Stimulated activated naive B cell treated with anti-CD40 and anti-IgM and Interleukin-4, amounts not matched to agents 10 μg/mL and 1 μg/mL and 100 μg/mL, for 72 hours (primary cell): ENCODE data around the gene ATP7B.
"Not testable (repeated sequence)": the region's sequence is repeated elsewhere in the genome, so short reads cannot be mapped to it uniquely, and the experiment has no call there.

Experiments
- ATAC-seq, 2 donors: fragments of 150-1000 bp; cut with Tn5 transposase; replicated peaks; 2 replicates each; pipeline ENCODE4 v1.10.0; 2021; ENCODE audit warnings: moderate library complexity in 1 of 2
- DNase-seq: peaks from one replicate; pipeline ENCODE4 v3.0.0; 2021
- H3K27ac Mint-ChIP-seq: one replicate; pipeline ENCODE4 v1.8.0; 2022; ENCODE audit warnings: mild to moderate bottlenecking, mixed read lengths
- H3K27me3 Mint-ChIP-seq, 2 donors: one replicate each; pipeline ENCODE4 v1.8.0; 2022; ENCODE audit warnings: mixed read lengths in 2 of 2
- H3K36me3 Mint-ChIP-seq, 2 donors: one replicate each; pipeline ENCODE4 v1.8.0; 2022; ENCODE audit warnings: mixed read lengths in 2 of 2, mild to moderate bottlenecking in 1 of 2
- H3K4me1 Mint-ChIP-seq, 2 donors: one replicate each; pipeline ENCODE4 v1.8.0; 2022; ENCODE audit warnings: mixed read lengths in 2 of 2, mild to moderate bottlenecking in 1 of 2
- H3K4me3 Mint-ChIP-seq, 2 donors: one replicate each; pipeline ENCODE4 v1.8.0; 2022; ENCODE audit warnings: mild to moderate bottlenecking in 2 of 2, mixed read lengths in 2 of 2, moderate library complexity in 1 of 2
- H3K9me3 Mint-ChIP-seq, 2 donors: one replicate each; pipeline ENCODE4 v1.8.0; 2022; ENCODE audit warnings: mixed read lengths in 2 of 2, mild to moderate bottlenecking in 1 of 2

ATP7B gene

DNA sequence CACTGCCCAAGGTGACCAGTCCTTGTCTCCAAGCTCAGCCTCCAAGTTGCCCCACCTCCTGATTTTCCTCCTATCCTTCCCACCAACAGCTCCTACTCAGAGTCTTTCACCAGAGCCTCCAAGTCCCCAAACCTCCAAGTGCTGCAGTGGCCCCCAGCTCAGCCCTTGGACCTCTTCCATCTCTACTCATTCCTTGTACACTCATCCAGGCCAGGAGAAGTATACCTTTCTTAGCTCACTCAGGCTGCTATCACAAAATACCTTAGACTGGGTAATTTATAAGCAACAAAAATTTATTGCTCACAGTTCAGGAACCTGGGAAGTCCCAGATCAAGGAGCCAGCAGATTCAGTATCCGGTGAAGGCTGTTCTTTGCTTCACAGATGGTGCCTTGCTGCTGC lies 11.3 kb downstream of the ATP7B start:
- ATAC-seq (no peak), DNase-seq (no peak)
- Mint-ChIP-seq H3K27me3 (peaks cover 23 to 50% of the 10 kb centered on the region in 2 donors), H3K9me3 (no peaks in the 10 kb centered on the region), H3K36me3 (no peaks in the 10 kb centered on the region), H3K27ac (no peak overlapping the region), H3K4me3 (no peak overlapping the region), H3K4me1 (peaks cover 0 to 1% of the 10 kb centered on the region in 2 donors)

DNA sequence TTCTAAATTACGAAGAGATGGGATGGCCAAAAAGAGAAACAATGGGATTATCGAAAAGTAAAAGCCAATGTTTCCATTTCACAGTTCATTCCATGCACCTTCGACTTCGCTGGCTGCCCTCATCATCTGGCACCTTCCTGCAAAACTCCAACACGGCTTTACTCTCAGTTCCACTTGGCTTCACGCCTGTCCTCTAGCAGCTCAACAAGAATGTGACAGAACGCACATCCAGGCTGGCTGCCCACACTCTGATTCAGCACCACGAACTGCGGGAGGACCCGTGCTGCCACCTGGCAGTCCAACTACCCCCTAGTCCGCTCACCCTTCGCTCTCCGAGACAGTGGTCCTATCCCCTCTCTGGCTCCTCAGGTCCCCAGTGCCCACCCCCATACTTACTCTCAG lies 11.7 kb downstream of the ATP7B start:
- H3K4me1 Mint-ChIP-seq: peaks cover 0 to 1% of the 10 kb centered on the region in 2 donors
- no peak overlapping the region for H3K27ac Mint-ChIP-seq
- H3K9me3 Mint-ChIP-seq: no peaks in the 10 kb centered on the region
- peaks cover 23 to 55% of the 10 kb centered on the region in 2 donors for H3K27me3 Mint-ChIP-seq
- ATAC-seq: no peak
- DNase-seq: no peak
- H3K4me3 Mint-ChIP-seq: no peak overlapping the region
- H3K36me3 Mint-ChIP-seq: no peaks in the 10 kb centered on the region

DNA sequence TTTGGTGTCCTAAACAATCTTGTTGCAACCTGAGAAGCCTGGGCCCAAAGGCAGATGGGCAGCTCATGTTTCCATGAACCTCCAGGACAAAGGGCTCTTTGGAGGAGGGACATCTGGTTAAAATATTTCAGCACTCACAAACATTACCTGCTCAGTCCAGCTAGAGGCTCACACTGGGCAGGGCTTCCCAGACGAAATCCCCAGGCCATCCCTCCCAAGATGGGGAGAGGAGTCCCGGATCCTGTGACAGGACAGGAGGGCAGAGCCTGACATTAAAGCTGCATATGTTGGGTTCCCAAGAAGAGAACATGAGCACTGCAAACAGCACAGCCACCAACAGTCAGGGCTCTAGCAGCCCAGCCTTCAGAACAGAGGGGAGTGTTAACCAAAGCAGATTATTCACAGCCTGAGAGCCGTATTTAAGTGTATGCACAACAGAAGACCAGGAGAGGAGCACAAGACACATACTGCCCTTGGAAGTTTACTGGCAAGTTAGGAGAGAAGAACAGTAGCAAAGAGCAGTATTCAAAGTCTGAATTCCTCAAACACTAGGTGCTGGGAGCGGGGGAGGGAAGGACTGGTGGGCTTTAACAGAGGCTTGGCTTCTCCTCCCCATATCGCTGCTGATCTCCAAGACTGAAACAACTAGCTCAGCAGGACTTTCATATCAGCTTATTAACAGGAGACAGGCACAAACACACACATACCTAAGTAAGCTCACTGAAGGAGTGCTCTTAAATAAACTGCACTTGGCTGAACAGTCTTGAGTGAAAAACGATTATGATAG lies 12.3 kb downstream of the ATP7B start:
- peaks cover 0 to 1% of the 10 kb centered on the region in 2 donors for H3K4me1 Mint-ChIP-seq
- ATAC-seq (no peak), DNase-seq (no peak)
- no peak overlapping the region for H3K4me3 Mint-ChIP-seq
- no peak overlapping the region for H3K27ac Mint-ChIP-seq
- H3K27me3 Mint-ChIP-seq: peaks cover 23 to 56% of the 10 kb centered on the region in 2 donors
- H3K36me3 Mint-ChIP-seq: no peaks in the 10 kb centered on the region
- H3K9me3 Mint-ChIP-seq: no peaks in the 10 kb centered on the region

DNA sequence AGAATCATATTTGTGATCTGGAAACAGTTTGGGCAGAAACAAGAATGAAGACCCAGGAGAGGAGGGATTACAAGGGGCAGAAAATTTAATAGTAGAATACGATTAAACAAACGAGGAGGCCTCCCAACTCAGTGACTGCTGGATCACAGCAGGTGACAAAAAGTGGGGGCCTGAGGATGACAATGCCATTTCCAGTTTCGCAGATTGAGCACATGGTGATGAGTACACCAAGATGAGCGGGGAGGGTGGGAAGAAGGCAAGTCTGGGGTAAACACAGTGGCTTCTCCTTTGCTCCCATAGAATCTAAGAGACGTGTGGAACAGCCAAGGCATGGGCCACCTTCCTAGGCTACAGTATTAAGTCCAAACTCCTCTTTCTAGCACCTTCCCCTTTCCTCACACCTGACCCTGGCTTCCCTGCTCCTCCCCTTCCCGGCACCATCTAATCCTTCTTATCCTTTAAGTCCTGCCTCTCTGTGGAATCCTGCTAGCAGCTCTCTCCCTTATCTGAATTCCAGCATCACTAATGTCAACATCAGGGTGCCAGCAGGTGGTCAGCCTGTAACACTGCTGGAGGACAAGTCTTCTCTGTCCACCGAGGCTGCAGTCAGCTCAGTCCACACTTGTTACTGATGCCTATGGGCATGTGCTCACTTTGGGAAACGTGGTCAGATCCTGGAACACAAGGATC lies 13.5 kb downstream of the ATP7B start:
- DNase-seq (no peak), ATAC-seq (no peak)
- Mint-ChIP-seq H3K27ac (no peak overlapping the region), H3K9me3 (no peaks in the 10 kb centered on the region), H3K27me3 (peaks cover 23 to 56% of the 10 kb centered on the region in 2 donors), H3K4me3 (no peak overlapping the region), H3K4me1 (peaks cover 0 to 1% of the 10 kb centered on the region in 2 donors), H3K36me3 (no peaks in the 10 kb centered on the region)

DNA sequence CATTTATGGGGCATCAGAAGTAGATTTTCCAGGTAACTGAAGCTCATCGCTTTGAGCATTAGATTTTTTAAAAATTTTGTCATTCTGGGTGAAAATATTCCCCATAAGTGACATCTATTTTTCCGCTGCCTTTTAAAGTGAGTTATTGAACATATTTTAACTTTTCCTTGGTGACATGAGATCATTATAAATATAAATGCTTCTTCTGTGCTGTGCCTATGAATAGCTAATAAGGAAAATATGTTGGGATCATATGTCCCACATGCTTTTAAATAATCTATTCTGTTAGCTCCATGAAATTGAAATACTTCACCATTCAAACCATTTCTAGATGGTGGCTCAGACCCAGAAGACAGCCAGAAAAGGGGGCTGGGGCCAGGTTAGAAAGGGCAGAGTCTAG lies 14.1 kb downstream of the ATP7B start:
- Mint-ChIP-seq H3K4me1 (peaks cover 0 to 1% of the 10 kb centered on the region in 2 donors), H3K4me3 (no peak overlapping the region), H3K27me3 (peaks cover 23 to 56% of the 10 kb centered on the region in 2 donors), H3K27ac (no peak overlapping the region), H3K36me3 (no peaks in the 10 kb centered on the region), H3K9me3 (no peaks in the 10 kb centered on the region)
- no peak for ATAC-seq
- DNase-seq: no peak

DNA sequence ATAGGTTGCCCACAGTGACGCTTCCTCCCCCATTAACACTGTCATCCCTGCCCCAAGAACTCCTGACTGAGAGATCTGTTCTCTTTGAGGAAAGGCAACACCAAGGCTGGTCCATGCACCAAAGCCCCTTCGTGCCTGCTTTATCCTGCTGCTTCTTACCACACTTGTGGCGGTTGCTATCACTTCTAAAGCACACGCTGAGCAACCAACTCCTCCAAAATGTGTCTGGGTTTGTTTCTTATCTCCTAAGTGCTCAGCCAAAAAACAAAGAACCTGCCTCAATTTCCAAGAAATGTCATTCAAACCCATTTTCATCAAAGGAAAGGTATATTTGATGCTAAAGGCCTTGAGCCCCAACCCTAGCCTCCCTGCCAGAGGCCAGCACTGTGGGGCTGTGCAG lies 14.6 kb downstream of the ATP7B start:
- Mint-ChIP-seq H3K9me3 (no peaks in the 10 kb centered on the region), H3K4me1 (peaks cover 0 to 1% of the 10 kb centered on the region in 2 donors), H3K36me3 (no peaks in the 10 kb centered on the region), H3K4me3 (no peak overlapping the region), H3K27me3 (peaks cover 23 to 56% of the 10 kb centered on the region in 2 donors), H3K27ac (no peak overlapping the region)
- no peak for ATAC-seq
- no peak for DNase-seq

DNA sequence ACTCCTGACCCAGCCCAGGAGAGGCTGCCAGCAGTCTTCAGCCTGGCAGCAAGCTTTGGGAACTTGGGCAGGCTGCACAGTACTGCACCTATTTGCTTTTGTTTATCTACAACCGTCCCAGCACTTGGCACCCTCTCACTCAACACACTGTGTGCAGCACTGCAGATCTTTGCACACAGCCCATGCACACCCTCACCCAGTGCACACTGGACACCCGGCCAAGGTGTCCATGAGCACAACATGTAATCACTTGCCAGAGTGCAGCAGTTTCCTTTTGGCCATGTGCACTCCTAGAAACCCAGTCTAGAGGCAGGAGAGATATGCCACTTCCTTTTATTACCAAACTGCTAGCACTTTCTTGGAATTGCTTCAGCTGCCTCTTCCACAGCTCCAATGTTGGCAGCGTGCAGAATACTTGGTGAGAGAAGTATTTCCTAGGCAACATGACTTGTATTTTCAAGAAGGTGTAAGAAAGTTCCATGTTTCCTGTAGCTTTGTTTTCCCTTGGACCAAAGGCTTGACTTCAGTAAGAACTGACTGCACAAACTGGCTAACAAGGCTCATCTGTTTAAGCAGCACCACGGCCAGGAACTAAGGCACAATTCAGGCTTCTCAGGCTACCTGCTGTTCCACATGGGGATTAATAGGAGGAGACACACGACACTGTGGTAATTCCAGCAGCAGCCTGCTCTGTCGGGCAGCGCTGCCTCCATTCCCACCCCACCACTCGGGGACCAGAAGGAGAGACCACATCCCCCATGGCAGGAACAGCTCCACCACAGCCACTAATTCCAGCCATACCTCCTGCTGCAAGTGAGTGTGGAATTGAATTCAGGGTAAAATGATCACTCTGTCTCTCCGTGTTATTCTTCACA lies 15.3 kb downstream of the ATP7B start:
- DNase-seq (no peak), ATAC-seq (no peak)
- H3K9me3 Mint-ChIP-seq: no peaks in the 10 kb centered on the region
- peaks cover 23 to 57% of the 10 kb centered on the region in 2 donors for H3K27me3 Mint-ChIP-seq
- H3K27ac Mint-ChIP-seq: no peak overlapping the region
- no peaks in the 10 kb centered on the region for H3K4me1 Mint-ChIP-seq
- H3K4me3 Mint-ChIP-seq: no peak overlapping the region
- H3K36me3 Mint-ChIP-seq: no peaks in the 10 kb centered on the region

DNA sequence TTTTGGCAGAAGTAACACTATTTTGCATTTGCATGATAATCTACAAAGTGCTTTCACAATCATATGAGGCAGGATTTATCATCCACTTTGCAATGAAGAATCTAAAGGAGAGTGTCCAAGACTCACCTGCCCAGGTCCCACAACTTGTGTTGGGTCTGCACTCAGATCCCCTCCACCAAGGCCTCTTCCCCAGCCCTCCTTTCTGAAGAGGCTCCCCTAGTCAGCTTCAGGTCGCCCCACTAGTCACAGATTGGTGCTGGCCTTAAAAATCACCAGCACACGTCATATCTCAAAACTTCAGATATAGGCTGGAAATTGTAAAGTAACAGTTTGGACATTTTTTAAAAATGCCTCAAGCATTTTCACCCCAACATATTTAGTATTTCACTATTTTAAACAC lies 17.5 kb downstream of the ATP7B start:
- ATAC-seq (no peak), DNase-seq (no peak)
- H3K4me3 Mint-ChIP-seq: no peak overlapping the region
- H3K9me3 Mint-ChIP-seq: no peaks in the 10 kb centered on the region
- H3K27ac Mint-ChIP-seq: no peak overlapping the region
- H3K4me1 Mint-ChIP-seq: no peaks in the 10 kb centered on the region
- H3K36me3 Mint-ChIP-seq: no peaks in the 10 kb centered on the region
- H3K27me3 Mint-ChIP-seq: peaks cover 8 to 42% of the 10 kb centered on the region in 2 donors

DNA sequence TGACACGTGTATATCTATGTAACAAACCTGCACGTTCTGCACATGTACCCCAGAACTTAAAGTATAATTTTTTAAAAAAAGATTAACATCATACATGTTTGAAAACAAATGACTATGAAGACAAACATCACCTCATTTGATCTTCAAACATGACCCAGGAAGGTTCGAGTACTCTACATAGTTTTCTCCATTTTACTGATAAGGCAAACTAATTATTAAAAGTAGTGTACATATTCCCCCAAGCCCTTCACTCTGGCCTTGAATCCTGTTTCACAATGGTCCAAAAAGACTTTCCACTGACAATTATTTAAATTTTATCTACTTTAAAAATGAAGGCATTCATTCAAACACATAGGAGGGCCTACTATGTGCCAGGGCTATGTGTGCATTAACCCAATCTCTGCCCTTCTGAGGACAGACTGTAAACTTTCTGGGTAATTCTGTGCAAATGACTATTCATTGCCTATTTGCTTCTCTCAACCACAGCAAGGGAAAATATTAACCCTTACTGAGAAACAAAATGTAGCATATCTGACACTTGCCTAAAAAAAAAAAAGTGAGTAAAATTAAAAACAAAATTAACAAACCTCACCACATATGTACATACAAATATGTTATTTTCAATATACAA lies 22.1 kb downstream of the ATP7B start:
- Mint-ChIP-seq H3K27ac (no peak overlapping the region), H3K9me3 (peaks cover 0 to 4% of the 10 kb centered on the region in 2 donors), H3K36me3 (no peaks in the 10 kb centered on the region), H3K4me1 (no peaks in the 10 kb centered on the region), H3K27me3 (peaks cover 42 to 48% of the 10 kb centered on the region in 2 donors), H3K4me3 (no peak overlapping the region)
- ATAC-seq (no peak), DNase-seq (no peak)

DNA sequence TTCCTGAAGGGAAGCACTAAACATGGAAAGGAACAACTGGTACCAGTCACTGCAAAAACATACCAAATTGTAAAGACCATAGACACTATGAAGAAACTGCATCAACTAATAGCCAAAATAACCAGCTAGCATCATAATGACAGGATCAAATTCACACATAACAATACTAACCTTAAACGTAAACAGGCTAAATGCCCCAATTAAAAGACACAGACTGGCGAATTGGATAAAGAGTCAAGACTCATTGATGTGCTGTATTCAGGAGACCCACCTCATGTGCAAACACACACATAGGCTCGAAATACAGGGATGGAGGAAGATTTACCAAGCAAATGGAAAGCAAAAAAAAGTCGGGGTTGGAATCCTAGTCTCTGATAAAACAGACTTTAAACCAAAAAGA lies 26.3 kb downstream of the ATP7B start:
- H3K36me3 Mint-ChIP-seq, H3K4me1 Mint-ChIP-seq, H3K27ac Mint-ChIP-seq: not testable (repeated sequence)

DNA sequence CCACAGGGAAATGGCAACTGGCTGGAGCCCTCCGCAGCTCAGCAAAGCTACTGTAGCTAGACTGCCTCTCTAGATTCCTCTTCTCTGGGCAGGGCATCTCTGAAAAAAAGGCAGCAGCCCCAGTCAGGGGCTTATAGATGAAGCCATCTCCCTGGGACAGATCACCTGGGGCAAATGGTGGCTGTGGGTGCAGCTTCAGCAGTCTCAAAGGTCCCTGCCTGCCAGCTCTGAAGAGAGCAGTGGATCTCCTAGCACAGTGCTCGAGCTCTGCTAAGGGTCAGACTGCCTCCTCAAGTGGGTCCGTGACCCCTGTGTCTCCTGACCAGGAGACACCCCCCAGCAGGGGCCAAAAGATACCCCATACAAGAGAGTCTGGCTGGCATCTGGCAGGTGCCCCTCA lies 28.0 kb downstream of the ATP7B start:
- not testable (repeated sequence) for H3K36me3 Mint-ChIP-seq, H3K4me3 Mint-ChIP-seq, H3K27ac Mint-ChIP-seq, H3K9me3 Mint-ChIP-seq, DNase-seq, ATAC-seq, H3K4me1 Mint-ChIP-seq
- H3K27me3 Mint-ChIP-seq: peaks cover 42 to 47% of the 10 kb centered on the region in 2 donors

More for the DNA sequence above, 26.3 kb downstream of the ATP7B start:
- not testable (repeated sequence) for H3K4me3 Mint-ChIP-seq, DNase-seq, H3K9me3 Mint-ChIP-seq, ATAC-seq
- H3K27me3 Mint-ChIP-seq: peaks cover 44 to 50% of the 10 kb centered on the region in 2 donors

DNA sequence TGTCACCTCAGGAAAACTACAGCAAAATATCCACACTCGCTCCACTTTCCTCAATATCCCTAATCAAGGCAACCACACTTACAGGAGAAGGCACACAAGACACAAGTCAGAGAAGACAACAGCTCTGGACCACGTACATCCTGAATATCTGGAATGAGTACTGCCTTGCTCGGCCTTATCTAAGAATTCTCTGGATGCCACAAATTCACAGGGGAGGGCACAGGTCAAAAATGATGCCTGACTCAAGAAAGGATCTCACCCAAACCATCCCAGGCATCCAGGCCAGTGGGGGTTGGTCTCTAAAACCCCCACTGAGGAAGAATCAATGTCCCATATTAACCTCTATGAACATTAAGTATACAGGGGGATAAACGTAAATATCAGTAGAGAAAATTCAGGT lies 29.9 kb downstream of the ATP7B start:
- Mint-ChIP-seq H3K4me3 (no peak overlapping the region), H3K27me3 (peaks cover 23 to 34% of the 10 kb centered on the region in 2 donors), H3K4me1 (no peaks in the 10 kb centered on the region), H3K27ac (no peak overlapping the region), H3K9me3 (no peaks in the 10 kb centered on the region), H3K36me3 (no peaks in the 10 kb centered on the region)
- ATAC-seq (no peak), DNase-seq (no peak)

DNA sequence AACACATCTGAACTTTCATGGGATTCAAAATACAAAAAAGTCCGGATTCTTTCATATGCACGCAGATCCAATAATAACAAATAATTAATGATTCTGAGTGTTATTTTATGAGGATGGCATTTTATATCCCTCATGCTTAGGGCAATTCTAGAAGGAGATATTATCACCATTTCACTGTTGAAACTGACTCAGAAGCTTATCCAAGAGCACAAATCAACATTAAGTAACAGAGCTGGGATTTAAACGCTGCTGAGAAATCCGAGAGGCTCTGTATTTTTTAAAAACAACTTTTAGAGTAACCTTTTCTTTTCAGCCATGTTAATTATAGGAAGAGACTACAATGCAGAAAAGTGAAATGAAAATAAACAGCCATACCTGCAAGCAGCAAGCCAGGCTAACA lies 30.3 kb downstream of the ATP7B start:
- Mint-ChIP-seq H3K4me1 (no peaks in the 10 kb centered on the region), H3K27me3 (peaks cover 18 to 30% of the 10 kb centered on the region in 2 donors), H3K36me3 (no peaks in the 10 kb centered on the region), H3K4me3 (no peak overlapping the region), H3K27ac (no peak overlapping the region), H3K9me3 (no peaks in the 10 kb centered on the region)
- no peak for ATAC-seq
- no peak for DNase-seq
